DMS114 treated with DMSO at 0.1 percent for 48 hours (cell line): Measurements from ENCODE around the gene PDE10A.
"Not testable (repeated sequence)": the region's sequence is repeated elsewhere in the genome, so short reads cannot be mapped to it uniquely, and the experiment has no call there.

Experiments used
- DNase-seq: peaks from one replicate; lab custom pipeline; 2025; ENCODE audit not compliant: unreplicated experiment; lab: John Stamatoyannopoulos, UW

The PDE10A gene

DNA sequence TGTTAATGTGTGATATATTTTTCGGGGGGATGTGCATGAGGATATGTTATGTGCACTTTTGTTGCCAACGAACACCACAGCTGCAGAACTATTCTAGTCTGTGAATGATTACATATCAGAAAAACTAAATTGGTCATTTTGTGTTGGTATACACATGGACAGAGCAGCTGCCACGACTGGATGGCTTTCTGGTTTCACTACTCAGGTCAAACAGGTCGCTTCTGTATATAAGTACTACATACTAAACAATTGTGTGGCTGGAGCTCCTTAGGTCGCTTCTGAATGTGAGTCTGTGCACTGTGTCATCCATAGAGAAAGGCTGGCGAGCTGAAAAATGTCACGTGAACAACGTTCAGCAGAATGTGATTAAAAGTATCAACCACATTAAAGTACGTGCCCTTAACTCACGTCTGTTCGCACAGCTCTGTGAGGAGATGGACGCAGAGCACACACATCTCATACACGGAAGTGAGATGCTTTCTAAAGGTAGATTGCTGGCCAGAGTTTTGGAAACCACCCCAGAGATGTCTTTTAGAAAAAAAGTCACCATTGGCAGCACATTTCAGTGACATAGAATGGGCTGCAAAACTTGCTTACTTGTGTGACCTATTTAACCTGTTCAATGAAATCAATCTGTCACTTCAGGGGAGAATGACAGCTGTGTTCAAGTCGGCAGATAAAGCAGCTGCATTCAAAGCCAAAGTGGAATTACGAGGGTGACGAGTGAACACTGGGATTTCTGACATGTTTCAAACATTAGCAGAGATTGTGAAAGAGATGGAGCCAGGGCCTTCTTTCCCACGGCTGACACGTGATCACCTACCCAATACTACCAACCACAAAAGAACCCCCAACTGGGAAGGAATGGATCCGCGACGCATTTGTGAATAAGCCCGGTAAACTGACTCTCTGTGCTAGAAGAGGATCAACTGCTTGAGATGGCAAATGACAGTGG, 176.6 kb downstream of the PDE10A start:
- DNase-seq, result no peak

DNA sequence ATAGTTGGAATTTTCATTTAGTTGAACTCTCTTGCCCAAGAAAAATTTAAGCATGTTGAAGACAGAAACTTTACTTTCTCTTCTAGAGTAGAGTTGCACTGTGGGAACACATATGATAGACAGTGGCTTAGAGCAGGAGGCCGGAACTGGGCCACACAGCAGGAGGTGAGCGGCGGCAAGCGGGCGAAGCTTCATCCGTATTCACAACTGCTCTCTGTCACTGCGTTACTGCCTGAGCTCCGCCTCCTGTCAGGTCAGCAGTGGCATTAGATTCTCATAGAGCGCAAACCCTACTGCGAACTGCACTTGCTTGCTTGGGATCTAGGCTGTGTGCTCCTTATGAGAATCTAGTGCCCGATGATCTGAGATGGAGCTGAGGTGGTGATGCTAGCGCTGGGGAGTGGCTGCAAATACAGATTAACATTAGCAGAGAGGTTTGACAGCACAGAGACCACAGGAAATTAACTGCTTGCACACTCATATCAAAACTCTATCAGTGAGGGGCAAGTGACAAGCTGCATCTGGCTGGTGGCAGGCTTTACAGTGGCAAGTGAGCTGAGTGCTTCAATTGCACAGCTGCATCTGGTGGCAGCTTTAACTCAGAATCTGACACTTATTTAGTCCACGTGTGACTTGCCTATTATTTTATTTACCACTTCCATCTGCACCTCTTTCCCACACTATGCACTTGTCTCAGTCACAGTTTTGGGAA, 178.7 kb downstream of the PDE10A start:
- DNase-seq, result no peak

DNA sequence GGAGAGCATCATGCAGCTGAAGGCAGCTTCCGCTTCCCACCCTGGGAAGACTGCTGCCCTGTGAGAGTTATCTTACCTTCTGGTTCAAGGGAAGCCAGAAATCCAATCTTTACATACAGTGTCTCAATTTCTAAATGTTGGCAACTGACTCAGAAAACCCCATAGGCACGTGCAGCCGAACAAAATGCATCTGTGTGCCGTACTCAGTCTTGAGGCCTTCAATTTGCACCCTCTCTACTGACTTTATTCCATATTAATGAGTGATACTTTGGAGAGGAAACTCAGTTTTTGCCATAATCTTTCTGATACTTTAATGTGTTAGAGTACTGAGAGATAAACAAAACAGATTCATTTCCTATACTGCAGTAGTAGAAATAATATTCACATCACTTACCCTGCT, 181.1 kb downstream of the PDE10A start:
- no peak for DNase-seq

DNA sequence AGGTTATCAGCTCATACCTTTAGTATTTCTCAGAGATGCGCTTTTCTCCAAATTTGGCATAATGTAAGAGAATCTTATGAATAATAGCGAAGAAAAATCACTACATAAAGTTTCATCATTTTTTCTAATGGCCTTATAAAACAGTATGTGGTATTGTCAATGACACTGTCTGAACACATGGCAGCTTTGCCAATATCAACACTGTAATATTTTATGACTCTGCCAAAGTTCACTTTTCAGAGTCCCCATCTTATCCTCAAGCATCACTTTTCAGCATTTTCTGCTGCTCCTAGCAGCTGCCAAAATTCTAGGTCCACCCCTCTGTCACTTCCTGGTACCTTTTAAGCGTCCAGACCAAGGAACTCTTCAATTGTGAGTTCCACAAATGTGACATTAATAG, 182.1 kb downstream of the PDE10A start:
- DNase-seq, result no peak

DNA sequence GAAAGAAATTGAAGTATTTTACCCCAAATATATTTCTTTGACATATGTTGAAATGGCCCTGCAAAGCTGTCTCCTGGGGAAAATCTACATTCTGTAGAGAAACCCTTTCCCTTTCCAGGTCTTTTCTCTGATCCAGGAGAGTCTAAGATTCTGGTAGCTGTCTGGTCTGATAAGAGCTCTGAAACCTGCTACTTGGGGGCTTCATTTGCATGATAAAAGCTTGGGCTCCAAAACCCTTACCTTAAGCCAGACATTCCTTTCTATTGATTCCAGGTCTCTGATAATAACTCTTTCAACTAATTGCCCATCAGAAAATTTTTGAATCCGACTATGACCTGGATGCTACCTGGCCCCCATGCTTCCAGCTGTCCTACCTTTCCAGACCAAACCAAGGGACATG, 184.5 kb downstream of the PDE10A start:
- no peak for DNase-seq

DNA sequence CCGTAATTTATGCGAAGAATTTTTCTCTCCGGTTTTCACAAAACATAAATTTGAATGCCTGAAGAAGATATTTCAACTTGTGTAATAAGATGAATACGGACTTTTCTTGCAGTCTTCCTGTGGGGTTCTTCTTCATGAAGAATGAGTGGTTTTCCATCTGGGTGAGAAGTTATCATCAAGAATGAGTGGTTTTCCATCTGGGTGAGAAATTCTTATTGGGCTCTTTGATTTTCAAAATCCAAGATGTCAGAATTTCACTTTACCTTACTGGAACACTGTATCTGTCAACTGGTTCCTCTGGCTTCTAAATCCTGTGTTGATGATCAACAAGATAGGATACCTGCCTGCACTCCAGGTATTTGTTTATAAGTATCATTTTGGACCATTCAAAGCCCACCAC, 193.6 kb downstream of the PDE10A start:
- no peak for DNase-seq

DNA sequence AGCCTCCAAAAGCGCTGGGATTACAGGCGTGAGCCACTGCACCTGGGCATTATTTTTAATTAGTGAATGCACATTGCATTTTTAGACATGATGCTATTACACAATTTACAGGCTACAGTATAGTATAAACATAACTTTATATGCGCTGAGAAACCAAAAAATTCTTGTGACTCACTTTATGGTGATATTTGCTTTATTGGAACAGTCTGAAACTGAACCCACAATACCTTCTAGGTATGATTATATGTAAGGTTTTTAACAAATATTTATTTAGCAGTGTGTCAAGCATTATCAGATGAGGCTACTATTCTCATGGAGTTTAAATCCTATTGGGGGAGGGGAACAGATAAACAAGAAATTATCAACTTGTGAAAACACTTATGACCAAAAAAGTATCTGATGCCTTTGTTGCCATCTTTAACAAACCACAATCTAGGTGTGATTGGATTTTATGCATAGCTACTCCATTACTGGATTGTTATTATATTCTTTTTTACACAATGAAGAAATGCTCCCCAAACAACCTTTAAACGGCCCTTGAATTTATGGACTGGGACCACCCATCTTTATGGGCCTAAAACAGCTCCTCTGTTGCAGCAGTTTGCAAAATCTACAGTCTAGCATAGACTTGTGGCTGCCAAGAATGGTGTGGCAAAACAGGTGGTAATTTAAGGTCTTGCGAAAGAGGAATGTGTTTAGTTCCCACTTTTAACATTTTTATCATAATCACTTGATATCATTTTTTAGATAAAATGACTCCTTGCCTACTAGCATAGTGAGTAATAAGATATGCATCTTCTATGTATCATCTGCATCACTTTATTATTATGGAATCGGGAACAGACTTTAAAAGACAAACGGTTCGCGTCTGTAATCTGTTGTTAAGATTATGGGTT, 194.5 kb downstream of the PDE10A start:
- no peak for DNase-seq

DNA sequence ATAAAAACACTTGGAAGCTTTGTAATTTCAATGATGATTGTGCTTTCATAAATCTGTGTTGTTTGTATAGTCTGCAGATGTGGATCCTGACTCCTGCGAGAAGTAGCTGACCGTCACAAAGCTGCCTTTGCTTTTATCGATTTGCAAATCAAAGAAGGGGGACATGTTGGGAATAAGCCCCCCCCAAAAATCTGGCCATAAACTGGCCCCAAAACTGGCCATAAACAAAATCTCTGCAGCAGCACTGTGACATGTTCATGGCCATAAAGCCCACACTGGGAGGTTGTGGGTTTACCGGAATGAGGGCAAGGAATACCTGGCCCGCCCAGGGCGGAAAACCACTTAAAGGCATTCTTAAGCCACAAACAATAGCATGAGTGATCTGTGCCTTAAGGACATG, 199.5 kb downstream of the PDE10A start:
- not testable (repeated sequence) for DNase-seq

DNA sequence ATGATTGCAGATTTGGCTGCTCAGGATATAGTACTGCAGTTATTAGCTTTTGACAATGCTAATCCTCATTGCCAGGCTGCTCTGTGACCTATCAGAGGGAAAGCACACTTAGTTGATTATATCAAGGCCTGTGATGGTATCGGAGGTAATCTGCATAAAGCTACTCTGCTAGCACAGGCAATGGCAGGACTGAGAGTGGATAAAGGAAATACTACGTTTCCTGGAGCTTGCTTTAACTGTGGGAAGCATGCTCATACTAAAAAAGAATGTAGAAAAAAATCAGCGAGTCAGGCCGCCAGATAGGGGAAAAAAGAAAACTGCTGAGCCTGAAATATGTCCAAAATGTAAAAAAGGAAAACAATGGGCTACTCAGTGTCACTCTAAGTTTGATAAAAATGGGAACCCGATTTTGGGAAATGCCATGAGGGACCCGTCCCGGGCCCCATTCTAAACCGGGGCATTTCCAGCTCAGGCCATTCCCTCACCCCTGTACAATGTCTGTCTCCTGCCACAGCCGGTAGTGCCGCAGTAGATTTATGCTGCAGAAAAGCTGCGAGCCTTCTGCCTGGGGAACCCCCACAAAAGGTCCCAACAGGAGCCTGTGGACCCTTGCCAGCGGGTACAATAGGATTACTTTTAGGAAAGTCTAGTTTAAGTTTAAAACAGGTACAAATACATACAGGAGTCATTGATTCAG, 203.3 kb downstream of the PDE10A start:
- DNase-seq, result not testable (repeated sequence)

DNA sequence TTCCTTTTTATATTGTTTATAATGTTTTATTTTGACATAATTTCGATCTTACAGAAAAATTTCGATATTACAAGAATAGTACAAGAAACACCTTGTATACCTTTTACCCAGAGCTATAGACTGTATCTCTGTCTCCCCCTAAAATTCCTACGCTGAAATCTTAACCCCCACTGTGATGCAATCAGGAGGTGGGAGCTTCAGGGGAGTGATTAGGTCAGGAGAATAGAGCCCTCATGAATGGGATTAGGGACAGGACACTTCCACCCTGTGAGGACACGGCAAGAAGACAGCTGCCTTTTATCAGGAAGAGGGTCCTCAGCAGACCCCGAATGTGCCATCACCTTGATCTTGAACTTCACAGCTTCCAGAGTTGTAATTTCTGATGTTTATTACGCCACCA, 204.9 kb downstream of the PDE10A start:
- no peak for DNase-seq

DNA sequence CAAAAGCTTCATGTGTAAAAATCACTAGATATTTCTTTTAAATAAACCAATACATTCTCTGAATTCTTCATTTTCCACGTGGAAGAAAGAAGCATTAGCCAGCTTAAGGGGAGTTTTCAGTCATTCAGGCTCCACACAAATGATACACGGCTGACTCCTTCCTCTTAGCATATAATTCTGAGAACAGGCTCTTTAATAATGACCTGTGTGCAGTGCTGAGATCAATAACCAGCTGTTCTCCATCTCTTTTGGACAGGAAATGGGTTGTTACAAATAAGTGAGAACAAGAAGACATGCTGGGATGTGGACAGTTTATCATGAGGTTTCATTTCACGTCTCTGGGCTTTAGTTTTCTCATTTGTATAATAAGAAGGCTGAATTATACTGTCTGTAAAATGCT, 206.8 kb downstream of the PDE10A start:
- DNase-seq, result no peak

DNA sequence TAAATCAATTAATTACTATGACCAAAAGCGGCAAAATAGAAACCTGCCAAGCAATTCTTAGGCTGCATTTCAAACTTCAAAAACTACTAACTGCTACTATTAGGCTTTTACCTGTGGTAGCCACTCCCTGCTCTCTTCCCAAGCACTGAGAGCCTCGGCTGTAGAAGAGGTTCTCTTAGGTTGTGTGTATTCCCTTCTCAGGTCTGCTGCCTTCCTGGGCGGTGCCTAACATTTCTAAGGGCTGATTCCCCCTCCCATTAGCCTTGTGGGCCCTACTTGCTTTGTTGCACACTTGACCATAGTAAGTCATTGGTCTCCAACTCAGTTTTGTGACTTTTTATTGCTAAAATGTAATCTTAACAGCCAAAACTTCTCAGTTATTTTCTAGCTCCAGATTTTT, 207.6 kb downstream of the PDE10A start:
- DNase-seq, result no peak

DNA sequence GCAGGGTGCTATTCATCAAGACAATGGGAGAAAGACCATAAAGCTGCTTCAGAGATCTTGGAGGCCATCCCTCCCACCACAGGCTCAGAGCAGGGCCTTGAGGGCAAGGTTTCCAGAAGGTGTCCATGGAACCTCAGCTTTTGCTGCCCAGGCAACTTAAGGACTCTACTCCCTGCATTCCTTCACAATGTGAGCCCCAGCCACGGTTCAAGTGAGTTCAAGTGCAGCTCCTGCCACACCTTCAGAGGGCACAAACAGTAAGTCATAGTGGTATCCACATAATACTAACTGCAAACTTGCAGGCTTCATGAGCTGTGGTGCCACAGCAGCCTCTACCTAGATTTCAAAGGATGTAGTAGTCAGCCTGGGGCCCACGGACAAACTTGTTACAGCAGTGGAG, 209.6 kb downstream of the PDE10A start:
- no peak for DNase-seq

DNA sequence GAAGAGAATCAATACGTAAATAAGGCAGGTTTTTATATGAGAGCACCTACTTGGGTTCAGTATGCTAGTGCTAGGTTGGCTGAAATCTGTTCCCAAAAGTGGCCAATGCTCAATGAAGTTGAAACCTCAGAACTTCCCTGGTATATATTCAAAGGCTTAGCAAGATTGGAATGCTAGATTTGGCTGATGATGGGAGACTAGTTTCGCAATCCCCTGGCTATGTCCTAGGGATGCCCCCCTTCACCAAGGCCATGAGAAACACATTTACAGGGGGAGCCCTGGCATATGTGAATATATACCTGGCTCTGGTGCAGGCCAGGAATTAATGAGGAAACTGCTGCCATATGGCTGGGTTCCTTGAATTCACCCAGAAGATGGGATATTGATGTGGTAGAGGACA, 211.2 kb downstream of the PDE10A start:
- no peak for DNase-seq

DNA sequence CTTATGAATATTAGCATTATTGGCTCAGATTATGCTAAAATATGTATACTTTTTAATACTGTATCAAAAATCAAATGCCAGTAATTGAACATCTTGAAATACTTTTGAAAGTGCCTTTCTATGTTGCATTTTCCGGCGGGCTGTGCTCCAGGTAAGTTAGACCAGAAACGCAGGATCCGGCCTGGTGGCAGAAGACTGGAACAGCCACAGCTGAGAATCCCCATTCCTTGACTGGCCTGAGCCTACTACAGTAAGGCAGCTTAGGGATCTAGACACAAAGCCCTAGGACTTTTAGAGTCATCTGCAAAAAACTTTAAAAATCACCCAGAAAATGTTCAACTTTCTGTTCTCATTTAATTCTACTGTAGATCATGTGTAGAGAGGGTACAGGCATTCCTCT, 214.8 kb downstream of the PDE10A start:
- no peak for DNase-seq

DNA sequence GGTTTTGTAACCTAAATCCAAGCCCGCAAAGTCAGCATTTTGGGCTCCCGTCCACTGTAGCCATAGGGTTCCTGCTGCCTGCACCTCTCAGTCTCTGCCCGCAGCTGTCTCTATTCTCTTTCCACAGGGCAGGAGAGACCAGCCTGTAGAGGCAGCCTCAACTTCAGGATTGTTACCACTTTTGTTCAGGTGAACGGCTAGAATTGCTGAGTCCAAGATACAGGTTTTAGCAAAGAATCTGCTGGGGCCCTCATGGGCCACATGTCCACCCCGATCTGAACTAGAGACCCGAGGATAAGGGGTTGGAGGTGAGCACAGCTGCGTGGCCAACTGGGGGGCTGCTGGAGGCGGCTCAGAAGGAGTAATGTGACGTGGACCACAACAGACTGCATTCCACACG, 215.9 kb downstream of the PDE10A start:
- DNase-seq, result no peak

DNA sequence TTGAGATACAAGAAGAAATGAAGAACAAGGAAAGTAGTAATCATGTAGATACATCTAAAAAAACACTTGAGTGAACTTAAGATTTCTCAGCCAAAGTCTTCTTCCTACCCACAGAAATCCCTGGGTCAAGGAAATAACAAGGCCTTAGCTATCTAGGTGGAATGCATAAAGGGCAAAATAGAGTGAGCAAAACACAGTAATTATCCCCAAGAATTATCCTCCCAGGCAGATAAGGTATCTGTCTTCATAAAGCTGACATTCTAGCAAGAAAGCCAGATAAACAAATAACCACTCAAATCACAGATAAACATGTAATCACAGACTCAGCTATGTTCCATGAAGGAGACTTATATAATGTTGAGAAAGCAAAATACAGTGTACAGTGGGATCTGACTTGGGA, 216.7 kb downstream of the PDE10A start:
- no peak for DNase-seq

DNA sequence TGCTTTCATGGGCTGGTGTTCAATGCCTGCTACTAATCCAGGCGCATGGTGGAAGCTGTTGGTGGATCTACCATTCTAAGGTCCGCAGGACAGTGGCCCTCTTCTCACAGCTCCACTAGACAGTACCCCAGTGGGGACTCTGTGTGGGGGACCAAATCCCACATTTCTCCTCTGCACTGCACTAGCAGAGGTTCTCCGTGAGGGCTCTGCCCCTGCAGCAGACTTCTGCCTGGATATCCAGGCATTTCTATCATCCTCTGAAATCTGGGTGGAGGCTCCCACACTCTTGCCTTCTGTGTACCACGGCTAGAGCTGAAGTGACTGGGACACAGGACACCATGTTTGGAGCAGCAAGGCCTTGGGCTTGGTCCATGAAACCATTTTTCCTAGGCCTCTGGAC, 219.6 kb downstream of the PDE10A start:
- DNase-seq, result no peak

DNA sequence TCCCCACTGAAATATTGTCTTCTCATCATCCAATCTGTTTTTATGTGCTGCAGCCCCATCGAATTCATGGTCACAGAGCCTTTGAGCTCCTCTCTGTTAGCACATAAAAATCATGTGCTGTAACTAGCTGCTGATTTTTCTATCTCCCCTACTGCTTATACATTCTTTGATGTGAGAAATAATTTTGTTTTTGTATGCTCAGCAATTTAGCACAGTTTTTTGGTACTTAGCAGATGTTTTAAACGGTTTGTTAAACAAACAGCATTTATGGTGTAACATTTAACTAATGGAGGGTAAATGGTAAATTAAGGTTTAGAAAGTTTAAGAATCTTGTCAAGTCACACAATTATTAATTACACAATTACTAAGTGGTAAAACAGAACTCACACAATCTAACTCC, 221.9 kb downstream of the PDE10A start:
- DNase-seq, result no peak

DNA sequence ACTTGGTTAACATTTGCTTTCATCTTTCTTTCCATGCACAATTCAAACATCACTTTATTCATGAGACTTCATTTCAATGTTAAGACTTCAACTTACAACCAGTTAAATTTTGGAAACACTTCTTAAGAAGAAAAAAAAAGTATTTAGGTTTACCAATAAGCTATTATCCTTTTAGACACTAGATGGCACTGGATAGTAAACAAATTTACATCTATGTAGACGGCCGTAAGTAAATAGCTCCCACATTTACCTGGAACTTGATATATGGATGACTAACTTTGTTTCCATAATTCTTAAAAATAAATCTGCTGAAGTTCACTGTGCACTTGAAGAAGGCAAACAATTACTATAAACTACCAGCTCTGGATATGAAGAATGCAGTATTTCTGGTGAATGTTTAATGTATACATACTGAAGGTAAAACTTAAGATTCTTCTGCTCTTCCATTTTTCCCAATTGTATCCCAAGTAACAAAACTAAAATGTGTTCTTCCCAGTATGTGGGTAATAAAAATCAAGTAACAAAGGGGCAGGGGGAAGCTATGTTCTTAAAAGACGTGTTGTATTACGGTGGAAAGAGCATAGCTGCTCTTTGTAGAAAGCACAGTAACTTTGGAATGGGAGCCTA, 223.0 kb downstream of the PDE10A start:
- peak; percentile 43 for DNase-seq
